HG03442 (cell line): ENCODE data around the gene OGA.

Experiments
- ATAC-seq: cut with Tn5 transposase; IDR thresholded peaks from one replicate; pipeline ENCODE4 v1.9.1; 2021; ENCODE audit warnings: mild to moderate bottlenecking, moderate library complexity; ENCODE audit not compliant: unreplicated experiment

The OGA gene

GRCh38 chr10:101776161-101776817 is 42.0 kb downstream of the OGA start:
- ATAC-seq: no peak

- ATAC-seq: no peak
These were observed 42.7 kb downstream of the OGA start, which contains the start of gene FGF8 for GRCh38 chr10:101775273-101776160. FGF8 (minus strand) TSS chr10:101776114; CDS start chr10:101775900, 214 bp downstream.

- no peak for ATAC-seq
These were observed 43.5 kb downstream of the OGA start for GRCh38 chr10:101774589-101775272.

GRCh38 chr10:101773923-101774588 is 44.2 kb downstream of the OGA start:
- ATAC-seq: no peak

DNA sequence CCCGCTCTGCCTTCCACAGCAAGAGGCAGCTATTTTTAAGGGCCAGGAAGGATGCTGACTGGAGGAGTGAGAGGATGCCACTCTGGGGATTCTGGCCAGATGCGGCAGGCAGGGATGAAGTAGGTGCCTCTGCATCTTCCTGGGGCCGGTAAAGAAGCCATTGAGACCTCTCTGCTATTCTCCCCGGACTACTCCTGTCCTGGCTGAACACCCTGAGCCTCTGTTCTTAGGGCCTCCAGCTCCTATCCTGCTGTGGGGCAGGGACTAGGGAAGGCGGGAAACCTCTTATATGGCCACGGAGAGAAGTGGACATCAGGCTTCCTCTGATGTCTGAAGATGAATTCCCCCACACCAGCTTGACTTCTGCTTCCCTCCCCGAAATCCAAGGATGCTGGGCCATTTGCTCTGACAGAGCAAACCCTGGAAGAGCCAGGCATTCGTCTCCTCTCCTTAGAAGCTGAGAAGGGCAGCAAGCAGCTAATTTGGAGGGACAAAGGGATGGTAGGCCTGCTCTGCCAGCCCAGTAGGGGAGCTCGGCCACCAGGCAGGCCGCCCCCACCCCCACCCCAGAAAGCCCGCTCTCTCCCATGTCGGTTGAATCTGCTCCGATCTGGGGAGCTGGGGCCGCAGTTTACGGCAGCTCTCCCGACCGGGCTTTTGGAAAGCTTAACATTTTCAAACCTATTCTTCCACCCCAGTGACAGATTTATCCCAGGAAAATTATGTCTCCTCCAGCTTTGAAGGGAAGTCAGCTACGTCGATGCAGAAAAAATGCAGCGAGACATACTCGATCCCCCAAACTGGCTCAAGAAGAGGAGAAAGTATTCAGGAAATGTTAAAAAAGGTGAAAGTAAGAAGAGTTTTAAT is 45.1 kb downstream of the OGA start:
- ATAC-seq: no peak

DNA sequence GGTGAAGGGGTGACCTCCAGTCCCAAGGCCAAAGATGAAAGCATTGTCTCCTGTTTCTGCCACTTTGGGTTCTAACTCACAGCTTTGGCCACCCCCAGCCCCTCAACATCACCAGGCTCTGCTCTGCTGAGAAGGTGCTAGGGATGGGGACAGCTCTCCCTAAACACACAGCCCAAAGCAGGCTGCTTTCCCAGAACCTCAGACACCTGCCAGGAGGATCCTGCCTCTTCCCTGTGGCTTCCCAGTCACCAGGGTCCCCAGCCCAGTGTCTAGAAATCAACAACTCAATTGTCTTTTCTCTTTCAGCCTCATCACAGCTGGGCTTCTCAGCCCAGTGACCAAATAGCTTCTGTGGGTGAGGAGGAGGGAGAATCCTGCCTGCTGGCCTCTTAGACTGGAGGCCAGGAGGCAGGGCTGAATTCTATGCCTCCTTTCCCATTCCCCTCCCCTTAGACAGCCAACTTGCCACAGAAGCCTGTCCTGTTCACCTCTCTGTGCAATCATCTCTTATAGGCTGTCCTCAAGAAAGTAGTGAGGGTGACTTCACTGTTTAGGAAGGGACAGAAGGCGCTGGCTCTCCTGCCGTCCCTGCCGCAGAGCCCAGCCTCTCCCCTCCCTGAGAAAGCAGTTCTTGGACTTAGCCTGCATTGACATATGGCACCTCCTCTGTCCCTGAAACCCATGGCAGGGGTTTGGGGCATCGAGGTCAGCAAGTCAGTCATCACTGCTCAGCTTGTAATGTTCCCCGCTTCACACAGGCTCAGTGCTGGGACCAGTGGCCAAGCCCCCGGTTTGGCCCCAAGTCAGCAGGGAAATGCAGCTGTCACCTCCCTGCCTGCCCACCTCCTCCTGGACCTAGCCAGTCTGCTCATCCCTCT is 46.0 kb downstream of the OGA start:
- ATAC-seq: no peak

GRCh38 chr10:101771380-101771779 is 46.9 kb downstream of the OGA start:
- ATAC-seq: no peak

GRCh38 chr10:101770331-101771215 is 47.7 kb downstream of the OGA start:
- no peak for ATAC-seq

- ATAC-seq: no peak
These were observed 48.6 kb downstream of the OGA start for GRCh38 chr10:101769541-101770180.

GRCh38 chr10:101768791-101769170 is 49.5 kb downstream of the OGA start:
- no peak for ATAC-seq

GRCh38 chr10:101767966-101768790 is 50.1 kb downstream of the OGA start:
- ATAC-seq: no peak

DNA sequence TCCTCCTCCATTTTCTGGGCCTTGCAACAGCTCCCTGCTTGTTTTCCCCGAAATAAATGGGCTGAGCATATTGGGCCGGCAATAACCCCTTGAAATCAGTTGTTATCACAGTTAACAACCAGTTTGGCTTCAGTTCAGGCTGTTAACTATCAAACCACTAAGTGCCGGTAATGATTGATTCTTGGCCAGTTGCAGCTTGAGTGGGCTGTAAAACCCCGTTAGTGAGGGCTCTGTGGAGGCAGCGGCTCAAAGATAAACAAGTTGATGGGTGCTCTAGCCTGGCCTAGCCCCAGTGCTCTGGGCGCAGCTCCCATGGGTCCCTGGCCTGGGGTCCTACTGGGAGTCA is 50.7 kb downstream of the OGA start:
- ATAC-seq: no peak

DNA sequence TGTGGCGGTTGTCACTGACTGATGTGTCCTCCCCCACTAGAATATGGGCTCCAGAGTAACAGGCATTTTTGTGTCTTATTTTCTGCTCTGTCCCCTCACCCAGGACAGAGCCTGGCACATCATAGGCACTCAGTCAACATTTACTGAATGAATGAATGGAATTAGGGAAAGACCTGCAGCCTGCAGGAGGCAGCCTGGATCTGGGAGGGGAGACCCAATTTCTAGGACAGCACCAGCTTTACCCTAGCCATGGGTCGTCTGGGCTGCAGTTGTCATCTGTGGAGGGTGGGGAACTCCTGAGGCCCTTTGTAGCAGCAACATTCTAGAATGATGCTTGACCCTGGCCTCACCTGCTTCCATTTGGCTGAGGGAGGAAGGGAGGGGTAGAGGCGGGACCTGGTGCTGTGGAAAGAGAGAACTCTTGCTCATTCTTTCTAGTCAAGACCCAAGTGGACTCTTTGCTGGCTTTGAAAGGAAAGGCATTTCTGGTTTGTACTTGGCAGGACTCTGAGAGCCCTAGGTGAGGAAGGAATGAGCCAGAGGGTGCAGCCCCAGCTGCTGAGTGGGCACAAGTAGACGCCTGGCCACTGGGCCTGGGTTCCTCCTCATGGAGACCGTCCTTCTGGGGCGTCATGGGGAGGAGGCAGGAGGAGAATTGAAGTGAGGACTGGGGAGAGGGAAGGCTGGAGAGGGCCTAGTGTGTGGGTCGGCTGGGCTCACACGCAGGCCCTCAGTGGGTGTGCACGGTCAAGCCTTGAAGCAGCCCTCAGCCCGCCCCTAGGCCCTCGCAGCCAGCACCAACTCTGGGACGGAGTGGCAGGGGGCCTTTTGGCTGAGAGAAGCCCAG is 51.3 kb downstream of the OGA start:
- ATAC-seq: no peak

DNA sequence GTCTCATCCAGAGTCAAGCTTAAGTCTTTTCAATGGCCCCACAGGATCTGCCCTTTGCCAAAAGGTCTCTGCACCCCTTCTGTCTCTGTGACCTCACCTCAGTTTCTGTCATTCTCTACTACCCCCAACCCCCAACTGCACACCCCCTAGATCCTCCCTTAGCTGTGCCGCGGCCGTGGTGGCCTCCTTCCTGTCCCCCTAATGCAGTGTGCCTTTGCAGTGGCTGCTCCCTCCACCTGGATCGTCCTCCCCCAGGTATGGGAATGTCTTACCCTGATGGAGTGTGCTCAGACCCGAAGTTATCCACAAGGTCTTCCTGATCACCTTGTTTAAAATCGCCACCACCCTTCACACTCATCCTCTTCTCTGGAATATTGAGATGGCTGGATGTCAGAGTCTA is 51.9 kb downstream of the OGA start:
- no peak for ATAC-seq

DNA sequence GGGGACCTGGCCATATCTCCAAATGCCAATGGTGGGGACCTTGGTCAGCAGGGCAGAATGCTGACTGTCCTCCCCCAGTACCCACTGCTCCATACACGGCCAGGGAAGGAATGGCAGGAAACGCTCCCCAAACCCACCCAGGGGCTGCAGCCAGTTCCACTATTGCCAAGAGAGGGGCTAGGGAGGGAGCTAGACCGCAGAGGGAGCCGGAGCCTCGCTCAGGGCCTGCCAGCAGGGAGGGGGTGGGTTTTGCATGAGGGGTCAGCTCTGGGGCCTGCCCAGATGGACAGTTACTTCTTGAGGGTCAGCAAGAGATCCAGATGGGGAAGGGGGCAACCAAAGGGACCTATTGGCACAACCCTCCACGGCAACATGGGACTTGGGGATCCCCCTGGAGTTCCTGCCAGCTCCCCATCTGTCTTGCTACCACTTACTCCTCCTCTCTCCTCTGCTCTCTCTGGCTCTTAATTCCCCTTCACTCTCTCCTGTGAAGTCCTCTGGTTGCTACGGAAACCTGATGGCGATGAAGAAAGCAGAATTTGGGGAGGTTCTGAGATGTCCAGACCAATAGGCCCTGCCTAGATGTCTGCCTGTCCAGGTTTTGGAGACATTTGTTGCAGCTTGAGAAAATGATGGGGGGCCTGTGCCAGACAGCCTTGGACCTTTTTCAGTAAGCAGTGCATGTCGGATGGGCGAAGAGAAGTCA is 55.0 kb downstream of the OGA start:
- ATAC-seq: no peak
